OCI-LY3 (cell line): ENCODE results near the gene CEP350.

Source experiments
- H2AFZ ChIP-seq: fragments of 200-600, 300-600 bp; shearing (Covaris generic); 2 replicates; pipeline ENCODE4 v1.6.0; 2014; ENCODE audit warnings: antibody characterized with exemption, low read depth, low read length
- H3K27ac ChIP-seq: fragments of 200-600, 300-600 bp; sonication (generic); 2 replicates; pipeline ENCODE4 v1.5.1; 2014; ENCODE audit warnings: mild to moderate bottlenecking, low read length, moderate library complexity, mixed read lengths
- H3K27me3 ChIP-seq: fragments of 200-600, 300-600 bp; sonication (generic); 2 replicates; pipeline ENCODE4 v1.6.1; 2014; ENCODE audit warnings: low read depth, low read length, mixed read lengths
- H3K36me3 ChIP-seq: fragments of 200-600, 300-600 bp; sonication (generic); replicated peaks from 2 replicates; pipeline ENCODE3; 2014; ENCODE audit warnings: low read depth, low read length, mixed read lengths
- H3K4me1 ChIP-seq: fragments of 300-600, 200-600 bp; sonication (generic); 2 replicates; pipeline ENCODE4 v1.6.1; 2014; ENCODE audit warnings: low read length, mixed read lengths
- H3K4me2 ChIP-seq: fragments of 200-600, 300-600 bp; sonication (generic); 2 replicates; pipeline ENCODE4 v1.6.1; 2014; ENCODE audit warnings: low read length, mixed read lengths
- H3K4me3 ChIP-seq: fragments of 300-600, 200-600 bp; sonication (generic); 2 replicates; pipeline ENCODE4 v1.5.1; 2014; ENCODE audit warnings: antibody characterized with exemption, mild to moderate bottlenecking, low read length, moderate library complexity
- H3K79me2 ChIP-seq: fragments of 300-600, 200-600 bp; shearing (Covaris generic); 2 replicates; pipeline ENCODE4 v1.6.1; 2014; ENCODE audit warnings: mild to moderate bottlenecking, low read length, mixed read lengths
- H3K9ac ChIP-seq: fragments of 300-600, 200-600 bp; shearing (Covaris generic); 2 replicates; pipeline ENCODE4 v1.6.0; 2014; ENCODE audit warnings: mild to moderate bottlenecking, low read length, moderate library complexity
- H3K9me3 ChIP-seq: fragments of 200-600, 300-600 bp; shearing (Covaris generic); 2 replicates; pipeline ENCODE4 v1.6.1; 2014; ENCODE audit warnings: low read length, mixed read lengths; ENCODE audit not compliant: insufficient read depth
- H4K20me1 ChIP-seq: fragments of 200-600, 300-600 bp; sonication (generic); 2 replicates; pipeline ENCODE4 v1.6.1; 2016; ENCODE audit warnings: low read length, mixed read lengths; ENCODE audit not compliant: insufficient read depth
- CTCF ChIP-seq: fragments of 200-600, 300-600 bp; sonication (generic); IDR thresholded peaks from 2 replicates; pipeline ENCODE4 v1.5.1; 2014; ENCODE audit warnings: antibody characterized with exemption, low read length, low read depth
- EZH2phosphoT487 ChIP-seq: fragments of 200-600 bp; shearing (Covaris generic); IDR thresholded peaks from 2 replicates; pipeline ENCODE4 v1.6.1; 2018; ENCODE audit warnings: antibody characterized with exemption, mixed run types, low read depth

Gene CEP350

DNA sequence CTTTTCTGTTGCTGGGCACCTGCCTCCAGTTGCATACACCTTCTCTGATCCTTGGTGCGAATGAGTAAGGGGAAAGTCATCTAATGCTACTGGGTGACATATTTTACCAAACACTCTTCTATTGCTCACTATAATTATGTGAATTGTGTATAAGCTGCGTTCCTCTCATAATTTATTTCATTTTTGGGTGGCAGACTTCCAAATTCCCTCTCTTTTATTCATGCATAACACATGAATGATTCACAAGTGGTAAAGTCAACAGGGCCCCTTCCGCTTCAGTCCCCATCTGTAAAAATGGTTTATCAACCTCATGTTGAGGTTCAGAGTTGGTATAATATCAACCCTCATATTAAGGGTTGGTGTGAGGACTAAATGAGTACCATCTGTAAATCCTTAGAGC lies 196.9 kb downstream of the CEP350 start:
- H3K4me1 ChIP-seq, result peaks cover 16% of the 10 kb centered on the region
- no peaks in the 10 kb centered on the region for H4K20me1 ChIP-seq
- no peaks in the 10 kb centered on the region for H3K9me3 ChIP-seq
- H3K79me2 ChIP-seq, result no peaks in the 10 kb centered on the region
- H3K9ac ChIP-seq, result no peak overlapping the region
- H3K4me2 ChIP-seq, result no peak overlapping the region
- H3K27ac ChIP-seq, result no peak overlapping the region
- no peak overlapping the region for H2AFZ ChIP-seq
- no peaks in the 10 kb centered on the region for H3K27me3 ChIP-seq
- no peak overlapping the region for H3K4me3 ChIP-seq
- no peak for TF ChIP-seq EZH2phosphoT487
- no peak for TF ChIP-seq CTCF
- no peaks in the 10 kb centered on the region for H3K36me3 ChIP-seq

DNA sequence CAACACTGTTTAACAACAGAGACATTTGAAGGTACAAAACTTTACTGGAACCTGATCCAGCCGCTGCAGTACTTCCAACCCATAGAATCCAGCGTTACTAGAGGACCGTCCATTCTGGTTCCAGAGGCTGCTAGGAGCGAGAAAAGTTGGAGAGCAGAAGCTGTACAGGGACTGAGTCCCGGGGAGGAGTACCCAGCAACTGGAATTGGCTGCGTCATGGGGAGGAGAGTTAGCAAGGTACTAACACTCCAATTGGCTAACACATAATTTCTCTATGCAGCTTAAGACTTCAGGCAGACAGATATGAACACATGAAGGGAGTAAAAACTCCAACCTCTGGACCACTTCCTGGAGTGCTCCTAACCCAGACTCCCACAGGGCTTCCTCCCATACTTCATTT lies 198.0 kb downstream of the CEP350 start:
- H3K27me3 ChIP-seq, result no peaks in the 10 kb centered on the region
- no peak overlapping the region for H3K4me3 ChIP-seq
- H3K79me2 ChIP-seq, result no peaks in the 10 kb centered on the region
- no peak overlapping the region for H3K27ac ChIP-seq
- no peaks in the 10 kb centered on the region for H4K20me1 ChIP-seq
- peaks cover 16% of the 10 kb centered on the region for H3K4me1 ChIP-seq
- H3K36me3 ChIP-seq, result no peaks in the 10 kb centered on the region
- H3K9me3 ChIP-seq, result no peaks in the 10 kb centered on the region
- H3K9ac ChIP-seq, result no peak overlapping the region
- H3K4me2 ChIP-seq, result no peak overlapping the region
- H2AFZ ChIP-seq, result no peak overlapping the region
- TF ChIP-seq CTCF (no peak), EZH2phosphoT487 (no peak)

DNA sequence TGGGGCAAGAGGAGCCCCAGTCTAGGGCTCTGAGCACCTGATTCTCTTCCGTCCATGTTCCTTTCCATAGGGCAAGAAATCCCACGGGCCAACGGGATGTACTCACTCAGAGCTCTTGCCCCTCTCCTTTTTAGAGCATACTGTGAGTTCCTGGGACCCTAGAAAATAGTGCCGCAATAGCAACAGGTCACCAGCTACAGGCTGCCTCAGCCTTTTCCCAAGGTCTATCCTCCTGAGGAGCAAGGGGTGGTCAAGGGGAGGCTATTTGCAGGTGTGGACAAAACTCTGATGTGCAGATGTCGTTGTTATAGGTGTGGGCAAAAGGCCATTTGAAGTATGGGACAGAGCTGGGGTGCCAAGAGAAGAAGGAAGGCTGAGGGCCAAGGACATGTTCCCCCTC lies 198.4 kb downstream of the CEP350 start:
- H3K4me1 ChIP-seq, result peaks cover 16% of the 10 kb centered on the region
- no peaks in the 10 kb centered on the region for H3K9me3 ChIP-seq
- H3K4me3 ChIP-seq, result no peak overlapping the region
- no peak overlapping the region for H3K9ac ChIP-seq
- no peak overlapping the region for H3K4me2 ChIP-seq
- no peaks in the 10 kb centered on the region for H4K20me1 ChIP-seq
- TF ChIP-seq CTCF (no peak), EZH2phosphoT487 (no peak)
- no peaks in the 10 kb centered on the region for H3K79me2 ChIP-seq
- H2AFZ ChIP-seq, result no peak overlapping the region
- H3K27ac ChIP-seq, result no peak overlapping the region
- no peaks in the 10 kb centered on the region for H3K27me3 ChIP-seq
- no peaks in the 10 kb centered on the region for H3K36me3 ChIP-seq

DNA sequence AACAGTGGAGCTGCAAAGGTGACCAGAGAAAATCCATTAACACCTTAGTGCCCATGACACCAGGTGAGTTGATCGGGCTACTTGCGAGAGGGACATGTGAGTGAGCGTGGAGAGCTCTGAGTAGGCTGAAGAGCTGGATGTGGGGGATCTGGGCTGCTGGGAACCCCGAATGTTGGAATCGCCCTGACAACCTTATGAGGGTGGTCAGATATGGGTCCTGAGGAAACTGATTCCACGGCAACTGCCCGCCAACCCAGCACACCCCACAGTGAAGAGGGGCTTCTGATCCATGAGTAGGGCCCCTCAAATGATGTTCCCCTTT lies 199.4 kb downstream of the CEP350 start:
- H3K4me2 ChIP-seq, result peak overlapping the region; percentile 85
- peak overlapping the region; percentile 86 for H3K9ac ChIP-seq
- H3K27me3 ChIP-seq, result no peaks in the 10 kb centered on the region
- no peaks in the 10 kb centered on the region for H3K79me2 ChIP-seq
- peaks cover 16% of the 10 kb centered on the region for H3K4me1 ChIP-seq
- no peaks in the 10 kb centered on the region for H4K20me1 ChIP-seq
- H3K9me3 ChIP-seq, result no peaks in the 10 kb centered on the region
- H3K27ac ChIP-seq, result 0 out of 2 replicates have a peak overlapping the region, but pooled peaks have one; percentile 63
- no peaks in the 10 kb centered on the region for H3K36me3 ChIP-seq
- peak overlapping the region; percentile 92 for H3K4me3 ChIP-seq
- peak overlapping the region; percentile 95 for H2AFZ ChIP-seq
- TF ChIP-seq EZH2phosphoT487, result no peak
- TF ChIP-seq CTCF, result no peak
